Stimulated activated CD4-positive, alpha-beta T cell treated with anti-CD3 and anti-CD28 coated beads, Interleukin-15, amount 100 ng/mL, for 24 hours (primary cell): ENCODE data around the gene ZNF335.
A peak's percentile ranks its signal among the peaks of the same experiment; 100 is the strongest.

Experiments
- DNase-seq: peaks from one replicate; pipeline ENCODE4 v3.0.0-alpha.2; 2020

The ZNF335 gene, protein sequence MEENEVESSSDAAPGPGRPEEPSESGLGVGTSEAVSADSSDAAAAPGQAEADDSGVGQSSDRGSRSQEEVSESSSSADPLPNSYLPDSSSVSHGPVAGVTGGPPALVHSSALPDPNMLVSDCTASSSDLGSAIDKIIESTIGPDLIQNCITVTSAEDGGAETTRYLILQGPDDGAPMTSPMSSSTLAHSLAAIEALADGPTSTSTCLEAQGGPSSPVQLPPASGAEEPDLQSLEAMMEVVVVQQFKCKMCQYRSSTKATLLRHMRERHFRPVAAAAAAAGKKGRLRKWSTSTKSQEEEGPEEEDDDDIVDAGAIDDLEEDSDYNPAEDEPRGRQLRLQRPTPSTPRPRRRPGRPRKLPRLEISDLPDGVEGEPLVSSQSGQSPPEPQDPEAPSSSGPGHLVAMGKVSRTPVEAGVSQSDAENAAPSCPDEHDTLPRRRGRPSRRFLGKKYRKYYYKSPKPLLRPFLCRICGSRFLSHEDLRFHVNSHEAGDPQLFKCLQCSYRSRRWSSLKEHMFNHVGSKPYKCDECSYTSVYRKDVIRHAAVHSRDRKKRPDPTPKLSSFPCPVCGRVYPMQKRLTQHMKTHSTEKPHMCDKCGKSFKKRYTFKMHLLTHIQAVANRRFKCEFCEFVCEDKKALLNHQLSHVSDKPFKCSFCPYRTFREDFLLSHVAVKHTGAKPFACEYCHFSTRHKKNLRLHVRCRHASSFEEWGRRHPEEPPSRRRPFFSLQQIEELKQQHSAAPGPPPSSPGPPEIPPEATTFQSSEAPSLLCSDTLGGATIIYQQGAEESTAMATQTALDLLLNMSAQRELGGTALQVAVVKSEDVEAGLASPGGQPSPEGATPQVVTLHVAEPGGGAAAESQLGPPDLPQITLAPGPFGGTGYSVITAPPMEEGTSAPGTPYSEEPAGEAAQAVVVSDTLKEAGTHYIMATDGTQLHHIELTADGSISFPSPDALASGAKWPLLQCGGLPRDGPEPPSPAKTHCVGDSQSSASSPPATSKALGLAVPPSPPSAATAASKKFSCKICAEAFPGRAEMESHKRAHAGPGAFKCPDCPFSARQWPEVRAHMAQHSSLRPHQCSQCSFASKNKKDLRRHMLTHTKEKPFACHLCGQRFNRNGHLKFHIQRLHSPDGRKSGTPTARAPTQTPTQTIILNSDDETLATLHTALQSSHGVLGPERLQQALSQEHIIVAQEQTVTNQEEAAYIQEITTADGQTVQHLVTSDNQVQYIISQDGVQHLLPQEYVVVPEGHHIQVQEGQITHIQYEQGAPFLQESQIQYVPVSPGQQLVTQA (N-terminal part only)

GRCh38 chr20:45971675-45972499, at the start of gene ZNF335:
Gene ZNF335 (minus strand): TSS chr20:45972203. CDS start chr20:45971410, 793 bp downstream.
- DNase-seq: peak; percentile 95

DNA sequence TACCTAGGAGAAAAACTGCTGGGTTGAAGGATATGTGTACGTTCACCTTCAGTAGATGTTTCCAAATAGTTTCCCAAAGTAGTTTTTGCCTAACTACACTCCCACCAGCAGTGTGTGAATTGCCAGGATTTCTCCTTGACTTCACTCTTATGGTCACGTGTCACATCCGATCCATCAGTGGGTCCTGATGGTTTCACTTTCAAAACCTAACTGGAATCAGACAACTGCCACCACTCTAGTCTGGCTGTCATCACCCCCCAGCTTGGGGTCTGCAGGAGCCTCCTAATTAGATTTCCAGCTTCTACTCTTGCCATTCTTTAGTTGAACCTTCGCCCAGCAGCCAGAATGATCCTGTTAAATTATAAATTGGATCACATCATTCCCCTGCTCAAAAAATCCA, 48.6 kb upstream of the ZNF335 start:
- no peak for DNase-seq

DNA sequence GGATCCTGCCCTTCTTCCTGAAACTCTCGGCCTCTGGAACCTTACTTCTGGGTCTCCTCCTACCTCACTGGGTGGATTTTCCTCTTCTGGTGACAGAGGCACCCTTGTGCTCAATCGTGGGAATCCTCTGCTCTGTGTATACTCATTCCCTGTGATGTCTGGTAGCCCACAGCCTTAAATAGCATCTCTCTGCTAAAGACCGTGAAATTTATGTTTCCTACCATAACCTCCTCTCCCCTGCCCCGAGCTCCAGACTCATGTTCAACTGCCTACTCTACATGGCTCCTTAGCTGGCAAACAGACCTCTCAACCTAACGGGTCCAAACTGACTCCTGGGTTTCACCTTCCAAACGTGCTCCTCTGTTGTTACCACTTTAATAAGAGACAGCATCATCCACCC, 46.6 kb upstream of the ZNF335 start:
- no peak for DNase-seq

- no peak for DNase-seq
Observed at GRCh38 chr20:46018112-46018511, 46.1 kb upstream of the ZNF335 start.

- DNase-seq: no peak
Observed at GRCh38 chr20:46017272-46017671, 45.3 kb upstream of the ZNF335 start.

GRCh38 chr20:46014517-46015396, 42.8 kb upstream of the ZNF335 start:
- DNase-seq: no peak

DNA sequence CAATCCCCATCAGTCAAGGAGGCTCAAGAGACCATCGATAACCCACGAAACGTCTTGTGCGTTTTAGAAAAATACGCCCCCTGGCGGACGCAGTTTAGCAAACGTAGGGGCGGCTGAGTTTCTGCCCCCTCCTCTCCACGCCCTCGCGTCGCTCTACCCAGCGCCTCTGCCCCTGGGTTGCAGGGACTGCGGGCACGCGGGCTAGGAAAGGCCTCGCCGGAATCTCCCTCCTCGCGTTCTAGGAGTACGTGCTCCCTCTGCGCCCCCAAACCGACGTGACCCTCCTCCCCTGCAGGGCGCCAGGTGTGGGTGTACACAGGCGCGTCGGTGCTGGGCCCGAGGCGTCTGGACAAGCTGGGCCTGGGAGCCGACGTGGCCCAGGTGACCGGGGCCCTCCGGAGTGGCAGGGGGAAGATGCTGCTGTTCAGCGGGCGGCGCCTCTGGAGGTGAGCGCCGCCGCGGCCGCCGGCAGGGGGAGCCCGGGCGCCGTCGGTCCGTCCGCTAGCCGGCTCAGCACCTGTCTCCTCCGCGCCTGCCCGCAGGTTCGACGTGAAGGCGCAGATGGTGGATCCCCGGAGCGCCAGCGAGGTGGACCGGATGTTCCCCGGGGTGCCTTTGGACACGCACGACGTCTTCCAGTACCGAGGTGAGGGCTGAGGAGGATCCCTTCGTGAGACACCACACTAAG, 42.0 kb upstream of the ZNF335 start:
- DNase-seq: peak; percentile 79

DNA sequence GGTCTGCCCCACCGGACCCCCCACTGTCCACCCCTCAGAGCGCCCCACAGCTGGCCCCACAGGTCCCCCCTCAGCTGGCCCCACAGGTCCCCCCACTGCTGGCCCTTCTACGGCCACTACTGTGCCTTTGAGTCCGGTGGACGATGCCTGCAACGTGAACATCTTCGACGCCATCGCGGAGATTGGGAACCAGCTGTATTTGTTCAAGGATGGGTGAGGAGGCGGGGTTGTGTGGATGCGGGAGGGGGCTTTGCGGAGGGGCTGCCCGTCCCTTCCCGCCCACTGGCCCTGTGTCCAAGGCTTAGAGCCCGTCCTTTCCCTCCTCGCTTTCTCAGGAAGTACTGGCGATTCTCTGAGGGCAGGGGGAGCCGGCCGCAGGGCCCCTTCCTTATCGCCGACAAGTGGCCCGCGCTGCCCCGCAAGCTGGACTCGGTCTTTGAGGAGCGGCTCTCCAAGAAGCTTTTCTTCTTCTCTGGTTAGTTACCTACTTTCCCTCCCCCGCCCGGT, 41.4 kb upstream of the ZNF335 start:
- no peak for DNase-seq

GRCh38 chr20:46012921-46013320, 40.9 kb upstream of the ZNF335 start:
- DNase-seq: no peak

- peak; percentile 67 for DNase-seq
Observed at GRCh38 chr20:46011631-46012482, 39.9 kb upstream of the ZNF335 start.

- DNase-seq: peak; percentile 62
Observed at GRCh38 chr20:46010491-46011391, 38.7 kb upstream of the ZNF335 start.

GRCh38 chr20:46009816-46010215, 37.8 kb upstream of the ZNF335 start:
- no peak for DNase-seq

GRCh38 chr20:46007671-46008070, 35.7 kb upstream of the ZNF335 start:
- DNase-seq: no peak

- DNase-seq: no peak
Observed at GRCh38 chr20:46006964-46007363, 35.0 kb upstream of the ZNF335 start.

DNA sequence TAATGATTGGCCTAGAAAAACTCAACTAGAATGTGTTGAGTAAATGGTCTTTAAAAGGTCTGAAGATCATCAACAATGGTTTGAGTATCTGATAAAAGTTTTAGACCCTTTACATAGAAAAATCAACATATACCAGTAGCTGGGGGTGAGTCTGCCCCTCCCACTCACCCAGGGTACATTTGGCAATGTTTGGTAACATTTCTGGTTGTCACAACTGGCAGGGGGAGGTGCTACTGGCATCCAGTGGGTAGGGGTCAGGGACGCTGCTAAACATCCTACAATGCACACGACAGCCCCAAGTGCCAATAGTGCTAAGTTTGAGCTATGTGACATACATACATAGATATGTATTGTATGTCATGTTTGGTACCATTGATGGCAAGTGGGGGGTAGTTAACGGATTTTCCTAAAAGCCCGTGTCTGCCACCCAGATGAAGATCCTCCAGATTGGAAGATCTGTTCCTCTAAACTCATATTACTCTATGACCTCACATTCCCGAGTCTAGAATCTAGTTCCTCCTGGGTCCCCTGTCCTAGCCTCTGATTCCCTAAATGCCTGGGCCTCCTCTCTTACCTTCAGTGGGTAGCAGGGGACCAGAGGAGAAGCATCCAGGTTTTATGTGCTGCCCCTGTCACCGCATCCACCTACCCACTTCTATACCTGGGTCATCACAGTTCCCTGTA, 34.2 kb upstream of the ZNF335 start:
- DNase-seq: no peak

- DNase-seq: no peak
Observed at GRCh38 chr20:46004889-46005473, 33.0 kb upstream of the ZNF335 start.

- no peak for DNase-seq
Observed at GRCh38 chr20:46004187-46004586, 32.2 kb upstream of the ZNF335 start.
